Measurements from ENCODE around the gene SGO1.

SGO1 gene

GRCh38 chr3:20154928-20155327, 31.1 kb downstream of the SGO1 start:
- no peak for TF ChIP-seq CTCF (IDR thresholded peaks at IDR 0.05; ENCODE audit: low read depth, low read length)
- H3K4me3 ChIP-seq (ENCODE audit: low read depth, low read length): no peak overlapping the region

GRCh38 chr3:20154078-20154477, 31.9 kb downstream of the SGO1 start:
- TF ChIP-seq CTCF (IDR thresholded peaks at IDR 0.05; ENCODE audit: low read depth, low read length): no peak
- H3K4me3 ChIP-seq (ENCODE audit: low read depth, low read length): no peak overlapping the region

- TF ChIP-seq CTCF (IDR thresholded peaks at IDR 0.05; ENCODE audit: low read depth, low read length): no peak
- no peak overlapping the region for H3K4me3 ChIP-seq (ENCODE audit: low read depth, low read length)
These were observed 37.5 kb downstream of the SGO1 start for GRCh38 chr3:20148466-20148865.

GRCh38 chr3:20147361-20147760, 38.6 kb downstream of the SGO1 start:
- TF ChIP-seq CTCF (IDR thresholded peaks at IDR 0.05; ENCODE audit: low read depth, low read length): no peak
- no peak overlapping the region for H3K4me3 ChIP-seq (ENCODE audit: low read depth, low read length)

- no peak overlapping the region for H3K4me3 ChIP-seq (ENCODE audit: low read depth, low read length)
- no peak for TF ChIP-seq CTCF (IDR thresholded peaks at IDR 0.05; ENCODE audit: low read depth, low read length)
These were observed 39.7 kb downstream of the SGO1 start for GRCh38 chr3:20146301-20146700.

GRCh38 chr3:20145874-20146273, 40.1 kb downstream of the SGO1 start:
- H3K4me3 ChIP-seq (ENCODE audit: low read depth, low read length): no peak overlapping the region
- no peak for TF ChIP-seq CTCF (IDR thresholded peaks at IDR 0.05; ENCODE audit: low read depth, low read length)

- H3K4me3 ChIP-seq (ENCODE audit: low read depth, low read length): no peak overlapping the region
- TF ChIP-seq CTCF (IDR thresholded peaks at IDR 0.05; ENCODE audit: low read depth, low read length): no peak
These were observed 42.5 kb downstream of the SGO1 start for GRCh38 chr3:20143519-20143918.

All from WI38 (cell line).